BJ (cell line): ENCODE results near the gene VSNL1. TPM values are rescaled to one million over a fixed set of nuclear protein-coding genes. Genes with fewer than 3 reads are reported as not detected.
"Not testable (repeated sequence)": the region's sequence is repeated elsewhere in the genome, so short reads cannot be mapped to it uniquely, and the experiment has no call there.

ENCODE experiments used
- CTCF ChIA-PET: fragments of 350-600 bp; formaldehyde crosslinking; extraction: SDS; loops from one replicate; lab custom pipeline; 2021; ENCODE audit warnings: antibody characterized with exemption, inconsistent platforms; lab: Yijun Ruan, JAX
- POLR2A ChIA-PET: fragments of 300-600 bp; sonication (Branson Sonifier 250); formaldehyde crosslinking; extraction: SDS; loops from one replicate; lab custom pipeline; 2021; ENCODE audit warnings: antibody characterized with exemption; lab: Charles Lee
- DNase-seq: peaks from one replicate; pipeline ENCODE4 v3.0.0-alpha.2; 2011; ENCODE audit warnings: low read depth
- H3K27me3 ChIP-seq: 2 replicates; pipeline ENCODE4 v1.6.0; 2011; ENCODE audit warnings: low read length; ENCODE audit not compliant: control insufficient read depth, insufficient read depth
- H3K36me3 ChIP-seq: 2 replicates; pipeline ENCODE4 v1.5.1; 2011; ENCODE audit warnings: low read length; ENCODE audit not compliant: control insufficient read depth, insufficient read depth
- H3K4me3 ChIP-seq: 2 replicates; pipeline ENCODE4 v1.5.1; 2011; ENCODE audit warnings: low read depth, mild to moderate bottlenecking, control low read depth, low read length
- CTCF ChIP-seq: IDR thresholded peaks from 2 replicates; pipeline ENCODE4 v1.5.1; 2011; ENCODE audit warnings: low read depth, mild to moderate bottlenecking, control low read depth, inconsistent platforms, low read length, moderate library complexity; ENCODE audit not compliant: insufficient read depth
- polyA plus RNA-seq: library from polyadenylated mRNA; depleted of rRNA; stranded (reverse); fragments of >200 nt; gene quantifications from 2 replicates; pipeline ENCODE4 v1.2.3, GENCODE V29; 2011

VSNL1 gene
- polyA plus RNA-seq, 1 experiment, result not detected

- TF ChIP-seq CTCF, result no peak
- CTCF ChIA-PET, result interaction anchor here (0.6 kb wide), 1 partner anchor 12 kb away, joined by 3 read pairs; no protein-coding TSS in a partner anchor
- DNase-seq, result no peak
- Histone ChIP-seq H3K4me3 (no peak overlapping the region), H3K36me3 (no peaks in the 10 kb centered on the region), H3K27me3 (no peaks in the 10 kb centered on the region)
- POLR2A ChIA-PET, result no interaction called here
Observed at GRCh38 chr2:17558878-17559277, 18.4 kb downstream of the VSNL1 start.

GRCh38 chr2:17565726-17566125, 25.2 kb downstream of the VSNL1 start:
- H3K4me3 ChIP-seq, POLR2A ChIA-PET, DNase-seq, H3K36me3 ChIP-seq, H3K27me3 ChIP-seq, CTCF ChIA-PET: not testable (repeated sequence)

GRCh38 chr2:17571681-17572080, 31.2 kb downstream of the VSNL1 start:
- DNase-seq, result no peak
- Histone ChIP-seq H3K4me3 (no peak overlapping the region), H3K36me3 (no peaks in the 10 kb centered on the region), H3K27me3 (no peaks in the 10 kb centered on the region)
- no peak for TF ChIP-seq CTCF
- ChIA-PET POLR2A (no interaction called here), CTCF (interaction anchor here (0.5 to 0.6 kb wide), 2 partner anchors 13 to 157 kb away, joined by 3 read pairs; no protein-coding TSS in a partner anchor)

GRCh38 chr2:17573085-17573803, 32.7 kb downstream of the VSNL1 start:
- CTCF ChIA-PET, result no interaction called here
- DNase-seq, result no peak
- no peak for TF ChIP-seq CTCF
- Histone ChIP-seq H3K4me3 (no peak overlapping the region), H3K27me3 (no peaks in the 10 kb centered on the region), H3K36me3 (no peaks in the 10 kb centered on the region)
- POLR2A ChIA-PET, result no interaction called here

- CTCF ChIA-PET, result no interaction called here
- POLR2A ChIA-PET, result no interaction called here
- no peak overlapping the region for H3K4me3 ChIP-seq
- H3K27me3 ChIP-seq, result no peaks in the 10 kb centered on the region
- DNase-seq, result no peak
- TF ChIP-seq CTCF, result no peak
- no peaks in the 10 kb centered on the region for H3K36me3 ChIP-seq
Observed at GRCh38 chr2:17573804-17574175, 33.3 kb downstream of the VSNL1 start.
